ENCODE data around the gene MICU1. TPM values are rescaled to one million over a fixed set of nuclear protein-coding genes. Genes with fewer than 3 reads are reported as not detected.

MICU1 gene
- total RNA-seq, 4 donors from 2014 or later: 25.1 to 41.1 (median 34.9) TPM

- intact Hi-C loops (cut with DNase I; ENCODE audit: low total_unique reads): no loop called here
- no peaks in the 10 kb centered on the region for H3K36me3 ChIP-seq
- no peak for DNase-seq
- peaks cover 0 to 13% (median 9%) of the 10 kb centered on the region in 4 donors for H3K4me1 ChIP-seq
- TF ChIP-seq POLR2A (IDR thresholded peaks at IDR 0.05): no peak
- no peaks in the 10 kb centered on the region for H3K27me3 ChIP-seq
- no peak overlapping the region for H3K4me3 ChIP-seq
- in situ Hi-C loops (cut with MboI; ENCODE audit: low pct_ligation_motif_present in 1 of 4, low pct_unique_long_range_greater_than_20kb in 1 of 4, low sequenced_read_pairs in 3 of 4): no loop called here
- 92% methylated on average over 2 of the region's 2 CpGs; no CpG with 5 or more reads in 1 of the 2 donors for WGBS, 2 donors (ENCODE audit: low coverage in 1 of 2)
- H3K27ac ChIP-seq: no peak overlapping the region
- no peaks in the 10 kb centered on the region for H3K9me3 ChIP-seq
These were observed 24.7 kb downstream of the MICU1 start for GRCh38 chr10:72601144-72601543.

- Histone ChIP-seq H3K27me3 (no peaks in the 10 kb centered on the region), H3K9me3 (no peaks in the 10 kb centered on the region), H3K4me1 (peaks cover 0 to 2% (median 0%) of the 10 kb centered on the region in 4 donors), H3K27ac (no peak overlapping the region), H3K4me3 (no peak overlapping the region), H3K36me3 (no peaks in the 10 kb centered on the region)
- no peak for DNase-seq
- WGBS, 2 donors (ENCODE audit: low coverage in 1 of 2): 92 to 96% methylated on average over 3 to 4 of the region's 4 CpGs
- in situ Hi-C loops (cut with MboI; ENCODE audit: low pct_ligation_motif_present in 1 of 4, low pct_unique_long_range_greater_than_20kb in 1 of 4, low sequenced_read_pairs in 3 of 4) (no loop called here), intact Hi-C loops (cut with DNase I; ENCODE audit: low total_unique reads) (no loop called here)
- no peak for TF ChIP-seq POLR2A (IDR thresholded peaks at IDR 0.05)
- TF ChIP-seq POLR2AphosphoS5 (IDR thresholded peaks at IDR 0.05): no peak
- no peak for TF ChIP-seq CTCF (IDR thresholded peaks at IDR 0.05)
- TF ChIP-seq EP300 (IDR thresholded peaks at IDR 0.05; ENCODE audit: low read depth): no peak
These were observed 26.8 kb downstream of the MICU1 start for GRCh38 chr10:72598769-72599701.

- no peaks in the 10 kb centered on the region for H3K36me3 ChIP-seq
- no peaks in the 10 kb centered on the region for H3K27me3 ChIP-seq
- TF ChIP-seq EP300 (IDR thresholded peaks at IDR 0.05; ENCODE audit: low read depth): no peak
- TF ChIP-seq POLR2A (IDR thresholded peaks at IDR 0.05): no peak
- TF ChIP-seq POLR2AphosphoS5 (IDR thresholded peaks at IDR 0.05): no peak
- TF ChIP-seq CTCF (IDR thresholded peaks at IDR 0.05): no peak
- 100% methylated on average over 1 of the region's 1 CpG; no CpG with 5 or more reads in 1 of the 2 donors for WGBS, 2 donors (ENCODE audit: low coverage in 1 of 2)
- peaks cover 0 to 5% of the 10 kb centered on the region in 2 donors for H3K9me3 ChIP-seq
- in situ Hi-C loops (cut with MboI; ENCODE audit: low pct_ligation_motif_present in 1 of 4, low pct_unique_long_range_greater_than_20kb in 1 of 4, low sequenced_read_pairs in 3 of 4): no loop called here
- H3K4me1 ChIP-seq: peaks cover 0 to 7% (median 0%) of the 10 kb centered on the region in 4 donors
- no peak overlapping the region for H3K4me3 ChIP-seq
- intact Hi-C loops (cut with DNase I; ENCODE audit: low total_unique reads): no loop called here
- no peak overlapping the region for H3K27ac ChIP-seq
- no peak for DNase-seq
These were observed 28.0 kb downstream of the MICU1 start for GRCh38 chr10:72597897-72598296.

- Histone ChIP-seq H3K27ac (no peak overlapping the region), H3K9me3 (peaks cover 0 to 8% of the 10 kb centered on the region in 2 donors), H3K27me3 (no peaks in the 10 kb centered on the region), H3K4me3 (no peak overlapping the region), H3K4me1 (peaks cover 0 to 7% (median 0%) of the 10 kb centered on the region in 4 donors), H3K36me3 (no peaks in the 10 kb centered on the region)
- intact Hi-C loops (cut with DNase I; ENCODE audit: low total_unique reads): no loop called here
- 100% methylated on average over 1 of the region's 1 CpG for WGBS, 2 donors (ENCODE audit: low coverage in 1 of 2)
- TF ChIP-seq POLR2A (IDR thresholded peaks at IDR 0.05) (no peak), POLR2AphosphoS5 (IDR thresholded peaks at IDR 0.05) (no peak), CTCF (IDR thresholded peaks at IDR 0.05) (no peak), EP300 (IDR thresholded peaks at IDR 0.05; ENCODE audit: low read depth) (no peak)
- no peak for DNase-seq
- in situ Hi-C loops (cut with MboI; ENCODE audit: low pct_ligation_motif_present in 1 of 4, low pct_unique_long_range_greater_than_20kb in 1 of 4, low sequenced_read_pairs in 3 of 4): no loop called here
These were observed 30.4 kb downstream of the MICU1 start for GRCh38 chr10:72595436-72595835.

Data from transverse colon (tissue), 4 donors.